HG02763 (cell line): Measurements from ENCODE around the gene SCLY.

Experiments used
- ATAC-seq: cut with Tn5 transposase; IDR thresholded peaks from one replicate; pipeline ENCODE4 v1.9.1; 2021; ENCODE audit warnings: mild to moderate bottlenecking, moderate library complexity; ENCODE audit not compliant: unreplicated experiment

The SCLY gene

GRCh38 chr2:238069021-238069709 lies 8.4 kb downstream of the SCLY start:
- ATAC-seq, result no peak

- no peak for ATAC-seq
These were observed 9.1 kb downstream of the SCLY start for GRCh38 chr2:238069877-238070276.

GRCh38 chr2:238075397-238075796 lies 14.6 kb downstream of the SCLY start:
- no peak for ATAC-seq

- ATAC-seq, result no peak
These were observed 16.5 kb downstream of the SCLY start for GRCh38 chr2:238077292-238077691.

- ATAC-seq, result no peak
These were observed 19.1 kb downstream of the SCLY start for GRCh38 chr2:238079874-238080327.

GRCh38 chr2:238080518-238080917 lies 19.7 kb downstream of the SCLY start:
- no peak for ATAC-seq

GRCh38 chr2:238081150-238081549 lies 20.3 kb downstream of the SCLY start:
- no peak for ATAC-seq

- no peak for ATAC-seq
These were observed 20.8 kb downstream of the SCLY start for GRCh38 chr2:238081561-238081960.

- ATAC-seq, result no peak
These were observed 21.4 kb downstream of the SCLY start for GRCh38 chr2:238082151-238082550.

GRCh38 chr2:238082827-238083226 lies 22.0 kb downstream of the SCLY start:
- ATAC-seq, result no peak

- ATAC-seq, result no peak
These were observed 23.1 kb downstream of the SCLY start for GRCh38 chr2:238083919-238084318.

GRCh38 chr2:238084761-238085160 lies 24.0 kb downstream of the SCLY start:
- no peak for ATAC-seq

GRCh38 chr2:238085899-238086298 lies 25.1 kb downstream of the SCLY start:
- ATAC-seq, result no peak

GRCh38 chr2:238087211-238087610 lies 26.4 kb downstream of the SCLY start:
- ATAC-seq, result no peak

GRCh38 chr2:238090887-238091286 lies 30.1 kb downstream of the SCLY start:
- ATAC-seq, result no peak

GRCh38 chr2:238091436-238092060 lies 30.7 kb downstream of the SCLY start:
- ATAC-seq, result no peak

GRCh38 chr2:238092486-238093035 lies 31.8 kb downstream of the SCLY start:
- ATAC-seq, result no peak

GRCh38 chr2:238093181-238094140 lies 32.7 kb downstream of the SCLY start:
- no peak for ATAC-seq

GRCh38 chr2:238094438-238095022 lies 33.7 kb downstream of the SCLY start:
- ATAC-seq, result no peak

- ATAC-seq, result no peak
These were observed 34.3 kb downstream of the SCLY start for GRCh38 chr2:238095143-238095542.
